GM03348 (cell line): Measurements from ENCODE around the gene MSL1.

Experiments
- DNase-seq: peaks from one replicate; pipeline ENCODE4 v3.0.0; 2012; ENCODE audit warnings: low spot score

Gene MSL1

GRCh38 chr17:40091691-40092397, 29.9 kb upstream of the MSL1 start:
- DNase-seq = no peak

- peak; percentile 28 for DNase-seq
These were observed 29.2 kb upstream of the MSL1 start for GRCh38 chr17:40092581-40092980.

GRCh38 chr17:40093005-40093579, 28.7 kb upstream of the MSL1 start:
- DNase-seq = no peak

- no peak for DNase-seq
These were observed 28.1 kb upstream of the MSL1 start for GRCh38 chr17:40093580-40094201.

GRCh38 chr17:40094874-40095273, 26.9 kb upstream of the MSL1 start:
- no peak for DNase-seq

- DNase-seq = no peak
These were observed 26.3 kb upstream of the MSL1 start for GRCh38 chr17:40095351-40095943.

GRCh38 chr17:40095944-40096791, 25.6 kb upstream of the MSL1 start:
- DNase-seq = no peak

- no peak for DNase-seq
These were observed 24.7 kb upstream of the MSL1 start for GRCh38 chr17:40097087-40097486.

GRCh38 chr17:40097931-40098845, 23.6 kb upstream of the MSL1 start:
- DNase-seq = peak; percentile 66

GRCh38 chr17:40098846-40099618, 22.7 kb upstream of the MSL1 start:
- DNase-seq = peak; percentile 97

- DNase-seq = no peak
These were observed 22.0 kb upstream of the MSL1 start for GRCh38 chr17:40099619-40100418.

GRCh38 chr17:40100419-40100668, 21.4 kb upstream of the MSL1 start, which contains the start of gene NR1D1:
Gene NR1D1 (minus strand): TSS chr17:40100589. CDS start chr17:40100094, 495 bp downstream.
- no peak for DNase-seq

GRCh38 chr17:40100669-40101366, 21.0 kb upstream of the MSL1 start:
- peak; percentile 97 for DNase-seq

- DNase-seq = no peak
These were observed 20.2 kb upstream of the MSL1 start for GRCh38 chr17:40101367-40102210.

- DNase-seq = no peak
These were observed 18.6 kb upstream of the MSL1 start for GRCh38 chr17:40103071-40103661.

- no peak for DNase-seq
These were observed 18.1 kb upstream of the MSL1 start for GRCh38 chr17:40103688-40104087.

- no peak for DNase-seq
These were observed 16.9 kb upstream of the MSL1 start for GRCh38 chr17:40104594-40105486.
